ENCODE data around the gene CAMKK1. TPM values are rescaled to one million over a fixed set of nuclear protein-coding genes. Genes with fewer than 3 reads are reported as not detected.

Gene CAMKK1
- polyA plus RNA-seq, 1 of the 3 experiments (the other 2 are of a cell fraction), result 6.8 TPM

GRCh38 chr17:3875317-3875716 lies 17.5 kb downstream of the CAMKK1 start:
- H3K36me3 ChIP-seq (replicated peaks in 1 of 2; ENCODE audit: control insufficient read depth in 1 of 2, insufficient read depth in 2 of 2, low read length in 1 of 2), result peaks cover 0 to 6% of the 10 kb centered on the region in 2 experiments
- no peak overlapping the region for H3K9ac ChIP-seq
- H3K79me2 ChIP-seq (ENCODE audit: insufficient read depth), result no peaks in the 10 kb centered on the region
- no peaks in the 10 kb centered on the region for H3F3A ChIP-seq (replicated peaks; ENCODE audit: insufficient read depth)
- H3K9me3 ChIP-seq, result no peaks in the 10 kb centered on the region
- POLR2A ChIA-PET, result no interaction called here
- no peak overlapping the region for H3K4me2 ChIP-seq
- no peaks in the 10 kb centered on the region for H3K9me2 ChIP-seq
- peaks cover 0 to 21% of the 10 kb centered on the region in 2 experiments; a peak in 1 of 4 replicates for H3K4me1 ChIP-seq (ENCODE audit: control insufficient read depth in 1 of 2, insufficient read depth in 2 of 2, low read depth in 1 of 2, low read length in 1 of 2)
- DNase-seq, result no peak
- no peak for TF ChIP-seq YY1 (IDR thresholded peaks at IDR 0.05; ENCODE audit: low read depth)
- no peak for TF ChIP-seq GATA2 (CRISPR knock-in tag; IDR thresholded peaks at IDR 0.05)
- no peak for TF ChIP-seq USF1 (IDR thresholded peaks at IDR 0.05; ENCODE audit: borderline replicate concordance, low read depth)
- no peak for TF ChIP-seq SMC3 (IDR thresholded peaks at IDR 0.05; ENCODE audit: low read depth, low read length)
- TF ChIP-seq ZBTB33 (IDR thresholded peaks at IDR 0.05; ENCODE audit: borderline replicate concordance, low read depth), result no peak
- no peak for TF ChIP-seq SIN3A (IDR thresholded peaks at IDR 0.05; ENCODE audit: borderline replicate concordance, low read depth, low read length)
- TF ChIP-seq ELF1 (IDR thresholded peaks at IDR 0.05), result no peak
- no peak for TF ChIP-seq GABPA (IDR thresholded peaks at IDR 0.05; ENCODE audit: low read depth)
- no peak for TF ChIP-seq USF2 (IDR thresholded peaks at IDR 0.05; ENCODE audit: borderline replicate concordance, low read depth, low read length)
- no peak for TF ChIP-seq TCF12 (IDR thresholded peaks at IDR 0.05)
- TF ChIP-seq TEAD4 (IDR thresholded peaks at IDR 0.05; ENCODE audit: borderline replicate concordance, insufficient read depth), result no peak
- no peak for TF ChIP-seq CTCF (IDR thresholded peaks at IDR 0.05)
- TF ChIP-seq MEF2A (IDR thresholded peaks at IDR 0.05; ENCODE audit: borderline replicate concordance, low read depth), result no peak
- TF ChIP-seq PBX3 (IDR thresholded peaks at IDR 0.05), result no peak
- no peak for TF ChIP-seq EZH2phosphoT487 (IDR thresholded peaks at IDR 0.05; ENCODE audit: borderline replicate concordance, low read depth)
- no peak for TF ChIP-seq EP300 (IDR thresholded peaks at IDR 0.05; ENCODE audit: borderline replicate concordance in 1 of 2, low read depth in 1 of 2, low read length in 1 of 2)
- TF ChIP-seq IRF3 (IDR thresholded peaks at IDR 0.05; ENCODE audit: low read depth, low read length), result no peak
- no peak for TF ChIP-seq TAF1 (IDR thresholded peaks at IDR 0.05; ENCODE audit: borderline replicate concordance, low read depth, low read length)
- no peaks in the 10 kb centered on the region for H4K20me1 ChIP-seq (ENCODE audit: insufficient read depth)
- H3K27ac ChIP-seq (ENCODE audit: low read depth in 2 of 2, low read length in 1 of 2), result no peak overlapping the region
- no peaks in the 10 kb centered on the region for H3K27me3 ChIP-seq (ENCODE audit: insufficient read depth)
- H2AFZ ChIP-seq (ENCODE audit: low read depth), result no peak overlapping the region
- no peak overlapping the region for H3K4me3 ChIP-seq (ENCODE audit: low read depth in 2 of 2, low read length in 1 of 2)
- WGBS (ENCODE audit: low lambda C conversion rate), result 94% methylated on average over 7 of the region's 7 CpGs
- CTCF ChIA-PET, result no interaction called here
